Pancreas (tissue), 10 donors: Measurements from ENCODE around the gene PSORS1C2. TPM values are rescaled to one million over a fixed set of nuclear protein-coding genes. Genes with fewer than 3 reads are reported as not detected.

Source experiments
- ATAC-seq, 4 donors: fragments of 200-7000 bp; cut with Tn5 transposase; one replicate each; pipeline versions ENCODE4 v1.8.0 to v1.9.1; 2020; ENCODE audit warnings: mild to moderate bottlenecking in 4 of 4, moderate library complexity in 4 of 4
- DNase-seq, 6 donors: peaks; one replicate each; pipeline ENCODE4 v3.0.0-alpha.2; 2020
- FAIRE-seq: peaks from 2 replicates; lab custom pipeline; 2012; peaks lifted over from hg19 to GRCh38; lab: Jason Lieb, UNC
- H3K27ac ChIP-seq, 4 donors: fragments of 200-600 bp; sonication (generic); 1 replicate in 3 of 4; 2 replicates in 1 of 4; pipeline versions ENCODE4 v1.5.0 to v1.8.0; 2020
- H3K27me3 ChIP-seq, 4 donors: fragments of 200-600 bp; one replicate each; pipeline ENCODE4 v1.8.0; 2021
- H3K36me3 ChIP-seq, 3 donors: fragments of 200-600 bp; sonication (generic) in 1 of 3; one replicate each; pipeline versions ENCODE4 v1.5.0 to v1.8.0; 2020 to 2021
- H3K4me1 ChIP-seq, 3 donors: fragments of 200-600 bp; one replicate each; pipeline ENCODE4 v1.8.0; 2021
- H3K4me3 ChIP-seq, 4 donors: fragments of 200-600 bp; sonication (generic) in 2 of 4; one replicate each; pipeline versions ENCODE4 v1.5.0 to v1.8.0; 2020 to 2021
- H3K9me3 ChIP-seq, 4 donors: fragments of 200-600 bp; one replicate each; pipeline ENCODE4 v1.8.0; 2021
- WGBS, 2 donors: extraction: QIAGEN DNeasy Blood & Tissue Kit; methylation state at CpG; one replicate each; pipeline ENCODE4 v1.1.7; 2013; 5-methylcytosine and 5-hydroxymethylcytosine counted together
- intact Hi-C, 3 donors: fragments of 100-400 bp; cut with DNase I; formaldehyde crosslinking; loops; one replicate each; pipeline versions ENCODE4 v1.11.1 to v1.14.2; 2022
- polyA plus RNA-seq, 2 donors: library from polyadenylated mRNA; stranded (reverse); fragments of 200-250 nt; gene quantifications; one replicate each; pipeline ENCODE4 v1.2.3, GENCODE V29; 2013
- total RNA-seq, 6 donors: library from RNA; stranded (reverse); fragmentation: NEBNext Ultra II Directional in 4 of 6; extraction: Animal tissue kit (Norgen Biotek cat#: 25700) in 4 of 6; gene quantifications; one replicate each; pipeline versions ENCODE4 v1.2.1 to v1.2.4, GENCODE V29; 2021 to 2023
- TF ChIP-seq, protein P1 (sequence below), 4 donors: fragments of 200-600 bp; sonication (generic) in 3 of 4; IDR thresholded peaks; one replicate each; pipeline versions ENCODE4 v1.5.0 to v1.8.0; 2021; ENCODE audit warnings: antibody characterized with exemption in 4 of 4
- donor health status: healthy with polysubstance abuse.
- donor health status: DM: no; HTN: no; CAD: no; lungs with moderate emphysema.
- donor health status: DM: no; HTN: no; CAD: no.
- donor health status: control.
- donor health status: control.
- donor health status: Bipolar disorder and iron deficiency.
- donor health status: DM: yes; HTN: yes; CAD: no.
- donor health status: DM: no; HTN: no; CAD: no.
- donor health status: DM: no; HTN: no; CAD: no.
- donor health status: DM: yes; HTN: yes; CAD: no.

The PSORS1C2 gene
- total and polyA plus RNA-seq, 8 donors = not detected

DNA sequence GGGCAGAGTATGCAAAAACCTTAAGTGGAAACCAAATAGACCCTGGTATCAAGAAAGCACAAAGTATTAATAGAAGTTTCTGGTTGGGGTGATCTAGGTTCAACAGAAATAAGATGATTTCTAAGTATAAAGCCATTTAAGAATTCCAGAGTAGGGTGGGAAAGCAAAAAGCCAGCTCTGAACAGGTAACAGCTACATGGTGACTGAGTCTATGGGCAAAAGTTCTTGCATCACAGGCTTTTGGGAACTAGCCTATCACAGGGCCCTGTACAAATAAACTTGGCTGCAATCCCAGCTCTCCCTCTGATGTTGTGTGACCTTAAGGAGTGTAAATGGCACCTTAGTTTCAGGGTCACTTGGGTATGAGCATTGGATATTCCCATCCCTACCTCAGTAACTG, 25.1 kb upstream of the PSORS1C2 start:
- ATAC-seq = peak; percentile 65 to 95 (median 84)
- H3K27me3 ChIP-seq = no peaks in the 10 kb centered on the region
- H3K4me3 ChIP-seq = no peak overlapping the region
- peaks cover 0 to 4% (median 3%) of the 10 kb centered on the region in 3 donors for H3K4me1 ChIP-seq
- no peak for FAIRE-seq
- peak overlapping the region in 1 of 4 donors; percentile 11 for H3K27ac ChIP-seq
- no peaks in the 10 kb centered on the region for H3K9me3 ChIP-seq
- intact Hi-C loops = no loop called here
- TF ChIP-seq, protein P1, sequence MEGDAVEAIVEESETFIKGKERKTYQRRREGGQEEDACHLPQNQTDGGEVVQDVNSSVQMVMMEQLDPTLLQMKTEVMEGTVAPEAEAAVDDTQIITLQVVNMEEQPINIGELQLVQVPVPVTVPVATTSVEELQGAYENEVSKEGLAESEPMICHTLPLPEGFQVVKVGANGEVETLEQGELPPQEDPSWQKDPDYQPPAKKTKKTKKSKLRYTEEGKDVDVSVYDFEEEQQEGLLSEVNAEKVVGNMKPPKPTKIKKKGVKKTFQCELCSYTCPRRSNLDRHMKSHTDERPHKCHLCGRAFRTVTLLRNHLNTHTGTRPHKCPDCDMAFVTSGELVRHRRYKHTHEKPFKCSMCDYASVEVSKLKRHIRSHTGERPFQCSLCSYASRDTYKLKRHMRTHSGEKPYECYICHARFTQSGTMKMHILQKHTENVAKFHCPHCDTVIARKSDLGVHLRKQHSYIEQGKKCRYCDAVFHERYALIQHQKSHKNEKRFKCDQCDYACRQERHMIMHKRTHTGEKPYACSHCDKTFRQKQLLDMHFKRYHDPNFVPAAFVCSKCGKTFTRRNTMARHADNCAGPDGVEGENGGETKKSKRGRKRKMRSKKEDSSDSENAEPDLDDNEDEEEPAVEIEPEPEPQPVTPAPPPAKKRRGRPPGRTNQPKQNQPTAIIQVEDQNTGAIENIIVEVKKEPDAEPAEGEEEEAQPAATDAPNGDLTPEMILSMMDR (IDR thresholded peaks at IDR 0.05) = no peak
- H3K36me3 ChIP-seq = peaks cover 0 to 6% (median 0%) of the 10 kb centered on the region in 3 donors
- DNase-seq = peak in 3 of 6 donors; percentile 53 to 73 (median 68)

DNA sequence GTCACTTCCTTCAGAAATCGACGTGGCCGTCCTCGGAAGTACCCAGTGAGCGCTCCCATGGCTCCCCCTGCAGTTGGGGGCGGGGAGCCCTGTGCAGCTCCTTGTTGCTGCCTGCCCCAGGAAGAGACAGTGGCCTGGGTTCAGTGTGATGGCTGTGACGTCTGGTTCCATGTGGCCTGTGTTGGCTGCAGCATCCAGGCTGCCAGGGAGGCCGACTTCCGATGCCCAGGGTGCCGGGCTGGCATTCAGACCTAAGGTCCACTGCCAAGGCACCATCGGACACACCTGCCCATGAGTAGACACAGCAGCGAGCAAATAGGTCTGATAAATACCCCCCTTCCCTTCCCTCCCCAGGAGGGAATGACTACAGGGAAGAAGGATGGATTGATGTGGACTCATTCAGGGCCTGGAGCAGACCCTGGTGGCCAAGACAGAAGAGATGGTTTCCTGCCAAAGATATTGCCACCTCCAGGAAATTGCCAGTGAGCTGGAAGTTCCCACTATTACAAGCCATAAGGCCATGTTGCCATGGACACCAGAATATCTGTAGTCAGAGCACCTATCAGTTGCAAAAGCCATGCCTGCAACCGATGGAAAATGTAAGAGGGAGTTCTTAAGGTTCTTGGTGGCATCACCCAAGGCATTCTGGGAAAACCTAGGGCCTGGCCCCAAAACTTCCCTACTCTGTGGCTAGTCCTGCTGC, 23.7 kb upstream of the PSORS1C2 start:
- TF ChIP-seq, protein P1 (IDR thresholded peaks at IDR 0.05) = no peak
- FAIRE-seq (no peak), ATAC-seq (no peak), DNase-seq (peak in 1 of 6 donors; percentile 51)
- Histone ChIP-seq H3K27ac (no peak overlapping the region), H3K36me3 (peaks cover 0 to 6% (median 0%) of the 10 kb centered on the region in 3 donors), H3K4me1 (peaks cover 0 to 5% (median 4%) of the 10 kb centered on the region in 3 donors), H3K4me3 (no peak overlapping the region), H3K27me3 (no peaks in the 10 kb centered on the region), H3K9me3 (no peaks in the 10 kb centered on the region)
- intact Hi-C loops = no loop called here
- 89 to 92% methylated on average over 13 of the region's 13 CpGs for WGBS, 2 donors

DNA sequence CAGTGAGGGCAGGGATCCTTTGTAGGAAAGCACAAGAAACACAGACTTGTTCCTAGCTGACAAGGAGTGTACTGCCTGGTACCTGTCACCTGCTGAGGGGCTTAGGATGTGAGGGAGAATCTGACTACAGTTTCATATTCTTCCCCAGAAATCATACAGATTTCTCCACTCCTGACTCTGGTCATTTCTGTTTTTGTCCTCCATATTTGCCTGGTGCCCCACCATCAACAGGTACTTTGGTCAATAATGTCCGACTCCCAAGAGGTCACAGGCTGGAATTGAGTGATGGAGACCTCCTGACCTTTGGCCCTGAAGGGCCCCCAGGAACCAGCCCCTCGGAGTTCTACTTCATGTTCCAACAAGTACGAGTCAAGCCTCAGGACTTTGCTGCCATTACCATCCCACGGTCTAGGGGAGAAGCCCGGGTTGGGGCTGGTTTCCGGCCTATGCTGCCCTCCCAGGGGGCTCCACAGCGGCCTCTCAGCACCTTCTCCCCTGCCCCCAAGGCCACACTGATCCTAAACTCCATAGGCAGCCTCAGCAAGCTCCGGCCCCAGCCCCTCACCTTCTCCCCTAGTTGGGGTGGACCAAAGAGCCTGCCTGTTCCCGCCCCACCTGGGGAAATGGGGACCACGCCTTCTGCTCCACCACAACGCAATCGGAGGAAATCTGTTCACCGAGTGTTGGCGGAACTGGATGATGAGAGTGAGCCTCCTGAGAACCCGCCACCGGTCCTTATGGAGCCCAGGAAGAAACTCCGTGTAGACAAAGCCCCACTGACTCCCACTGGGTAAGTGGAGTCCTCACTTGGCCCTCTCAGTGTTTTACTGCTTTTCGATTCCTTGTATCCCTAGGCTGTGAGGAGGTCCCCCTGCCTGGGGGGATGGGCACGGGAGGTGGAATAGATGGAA, 22.6 kb upstream of the PSORS1C2 start:
- 91 to 94% methylated on average over 19 of the region's 19 CpGs for WGBS, 2 donors
- TF ChIP-seq, protein P1 (IDR thresholded peaks at IDR 0.05) = no peak
- Histone ChIP-seq H3K27me3 (no peaks in the 10 kb centered on the region), H3K36me3 (peaks cover 0 to 6% (median 0%) of the 10 kb centered on the region in 3 donors), H3K4me3 (no peak overlapping the region), H3K27ac (no peak overlapping the region), H3K4me1 (peaks cover 0 to 9% (median 4%) of the 10 kb centered on the region in 3 donors), H3K9me3 (no peaks in the 10 kb centered on the region)
- intact Hi-C loops = no loop called here
- FAIRE-seq = no peak
- peak in 1 of 6 donors; percentile 64 for DNase-seq
- no peak for ATAC-seq

DNA sequence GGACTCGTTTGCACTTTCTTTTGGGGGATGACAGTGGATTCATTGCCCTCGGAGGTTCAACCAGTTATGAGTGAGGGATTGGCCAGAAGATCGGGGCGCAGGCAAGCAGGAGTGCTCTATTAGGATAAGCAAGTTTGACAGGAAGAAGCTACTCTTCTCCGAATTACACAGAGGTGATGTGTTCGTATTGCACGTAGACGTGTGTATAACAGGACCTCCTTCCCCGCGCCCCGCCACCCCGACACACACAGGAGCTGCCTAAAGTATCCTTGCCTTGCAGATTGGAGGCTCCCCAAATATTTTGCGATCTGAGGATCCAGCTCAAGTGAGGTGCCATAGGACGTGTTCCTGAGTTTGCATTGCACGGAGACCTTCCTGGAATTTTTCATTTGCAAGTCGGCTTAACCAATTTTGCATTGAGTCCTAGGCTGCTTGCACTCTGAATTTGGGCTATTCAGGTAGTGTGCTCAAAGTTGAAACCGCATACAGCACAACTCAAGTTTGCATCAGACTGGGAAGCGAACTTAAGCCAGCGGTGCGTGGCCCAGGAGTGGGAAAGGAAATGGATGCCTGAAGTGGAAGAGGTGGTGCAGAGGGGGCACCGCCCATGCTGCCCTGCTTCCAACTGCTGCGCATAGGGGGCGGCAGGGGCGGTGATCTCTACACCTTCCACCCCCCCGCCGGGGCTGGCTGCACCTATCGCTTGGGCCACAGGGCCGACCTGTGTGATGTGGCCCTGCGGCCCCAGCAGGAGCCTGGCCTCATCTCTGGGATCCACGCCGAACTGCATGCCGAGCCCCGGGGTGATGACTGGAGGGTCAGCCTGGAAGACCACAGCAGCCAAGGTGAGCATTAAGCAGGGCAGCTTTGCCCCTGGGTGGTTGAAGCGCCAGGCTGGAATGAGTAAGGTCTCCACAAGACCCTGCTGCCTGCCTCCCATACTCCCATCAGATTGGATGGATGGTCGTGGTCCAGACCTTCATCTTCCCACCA, 20.3 kb upstream of the PSORS1C2 start:
- no peaks in the 10 kb centered on the region for H3K36me3 ChIP-seq
- H3K27ac ChIP-seq = no peak overlapping the region
- H3K4me3 ChIP-seq = peak overlapping the region; percentile 10 to 61 (median 48)
- intact Hi-C loops = no loop called here
- DNase-seq (peak in 2 of 6 donors; percentile 55 to 73), ATAC-seq (no peak), FAIRE-seq (no peak)
- no peaks in the 10 kb centered on the region for H3K27me3 ChIP-seq
- WGBS, 2 donors = 31 to 37% methylated on average over 35 of the region's 35 CpGs
- H3K9me3 ChIP-seq = no peaks in the 10 kb centered on the region
- H3K4me1 ChIP-seq = peaks cover 0 to 9% (median 4%) of the 10 kb centered on the region in 3 donors
- TF ChIP-seq, protein P1 (IDR thresholded peaks at IDR 0.05) = no peak
